Subcutaneous adipose tissue (tissue), 4 donors: Measurements from ENCODE around the gene UPK3B. TPM values are rescaled to one million over a fixed set of nuclear protein-coding genes. Genes with fewer than 3 reads are reported as not detected.
"Not testable (repeated sequence)": the region's sequence is repeated elsewhere in the genome, so short reads cannot be mapped to it uniquely, and the experiment has no call there.

Experiments used
- CTCF ChIP-seq: fragments of 450-650 bp; IDR thresholded peaks from one replicate; pipeline ENCODE4 v1.5.1; 2016; ENCODE audit warnings: low read depth, mild to moderate bottlenecking, control low read depth, antibody characterized with exemption, moderate library complexity
- small RNA-seq: library from RNA; depleted of rRNA; stranded (forward); fragments of <200 nt; gene quantifications from one replicate; pipeline ENCODE3, GENCODE V24; 2016
- total RNA-seq, 4 donors: library from RNA; depleted of rRNA; stranded (reverse); fragments of >200 nt; gene quantifications; one replicate each; pipeline ENCODE4 v1.1.0, GENCODE V29; 2016

Gene UPK3B
- total RNA-seq, 4 donors from 2014 or later, result 0.34 to 14.2 (median 0.75) TPM; not detected in 1

DNA sequence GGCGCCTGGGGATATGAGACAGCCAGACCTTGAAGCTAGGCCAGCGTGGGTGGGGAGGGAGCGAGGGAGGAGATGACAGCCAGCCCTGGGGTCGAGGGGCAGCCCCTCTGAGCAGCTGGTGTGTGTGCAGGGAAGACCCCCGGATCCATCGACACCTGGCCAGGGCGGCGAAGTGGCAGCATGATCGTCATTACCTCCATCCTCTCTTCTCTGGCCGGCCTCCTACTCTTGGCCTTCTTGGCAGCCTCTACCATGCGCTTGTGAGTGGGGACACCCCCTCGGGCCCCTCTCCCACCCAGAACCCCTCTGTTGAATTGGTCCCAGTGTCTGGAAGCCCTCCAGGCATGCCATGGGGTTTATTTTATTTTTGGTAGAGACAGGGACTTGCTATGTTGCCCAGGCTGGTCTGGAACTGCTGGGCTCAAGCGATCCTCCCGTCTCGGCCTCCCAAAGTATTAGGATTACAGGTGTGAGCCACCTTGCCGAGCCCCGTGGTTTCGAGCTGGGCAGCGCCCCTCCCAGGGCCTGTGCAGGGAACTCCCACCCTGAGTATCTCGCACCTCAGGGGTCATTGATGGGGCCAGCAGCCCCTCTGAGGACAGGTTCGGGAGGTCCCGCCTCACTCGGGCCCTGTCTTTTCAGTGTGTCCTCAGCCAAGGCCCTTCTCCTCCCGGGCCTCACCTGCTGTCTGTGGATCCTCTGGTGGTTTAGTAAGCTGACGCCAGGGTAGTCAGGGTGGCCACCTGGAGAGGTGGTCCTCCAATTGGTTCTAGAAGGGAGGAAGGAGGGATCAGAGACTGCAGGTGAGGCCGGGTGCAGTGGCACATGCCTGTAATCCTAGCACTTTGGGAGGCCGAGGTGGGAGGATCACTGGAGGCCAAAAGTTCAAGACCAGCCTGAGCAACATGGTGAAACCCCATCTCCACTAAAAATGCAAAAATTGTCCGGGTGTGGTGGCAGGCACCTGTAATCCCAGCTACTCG, 3.8 kb downstream of the UPK3B start:
- no peak for TF ChIP-seq CTCF

DNA sequence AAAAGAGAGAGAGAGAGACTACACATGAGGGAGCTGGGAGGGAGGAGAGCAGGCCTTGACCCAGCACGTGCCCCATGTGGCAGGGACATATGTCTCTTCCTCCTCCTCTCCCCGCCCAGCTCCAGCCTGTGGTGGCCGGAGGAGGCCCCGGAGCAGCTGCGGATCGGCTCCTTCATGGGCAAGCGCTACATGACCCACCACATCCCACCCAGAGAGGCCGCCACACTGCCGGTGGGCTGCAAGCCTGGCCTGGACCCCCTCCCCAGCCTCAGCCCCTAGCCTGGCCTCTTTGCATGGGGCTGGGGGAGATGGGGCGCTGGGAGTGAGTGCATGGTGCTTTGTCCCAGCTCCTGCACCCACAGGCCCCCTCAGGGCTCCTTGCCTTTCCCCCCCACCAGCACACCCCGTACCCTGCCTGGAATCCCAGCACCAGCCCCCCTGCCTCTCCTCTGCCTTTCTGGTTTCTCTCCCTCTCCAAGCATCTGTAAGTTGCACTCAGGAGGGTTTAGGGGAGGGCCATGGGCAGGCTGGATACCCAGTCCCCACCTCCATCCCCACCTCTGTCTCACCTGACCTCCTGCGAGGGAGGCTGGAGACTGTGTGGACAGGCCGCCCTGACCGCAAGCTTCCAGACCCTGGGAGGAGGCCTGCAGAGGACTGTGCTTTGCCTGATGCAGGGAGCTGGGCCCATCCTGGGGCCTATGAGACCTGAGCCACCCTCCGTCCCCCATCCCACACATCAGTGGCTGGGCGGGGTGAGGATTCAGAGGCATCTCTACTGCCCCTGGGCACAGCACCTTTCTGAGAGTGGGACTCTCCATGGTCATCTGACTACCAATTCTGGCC, 4.8 kb downstream of the UPK3B start:
- TF ChIP-seq CTCF, result no peak

GRCh38 chr7:76515999-76516443, 5.7 kb downstream of the UPK3B start:
- no peak for TF ChIP-seq CTCF

GRCh38 chr7:76543197-76543596, 32.8 kb downstream of the UPK3B start, which contains the start of gene SPDYE16:
Gene SPDYE16 (minus strand): TSS chr7:76543297. CDS start chr7:76541459, 1,838 bp downstream.
- TF ChIP-seq CTCF, result not testable (repeated sequence)

Small RNA genes lying within 50 kb of the gene (small RNA-seq; reads per million reads assigned to genes)
- gene RF00019, result 0.49 reads per million

Other genes with a start within 250 kb of the UPK3B start
- gene HSPB1, start 207.9 kb upstream of the UPK3B start, total RNA-seq, result 100 to 1,000 TPM; 196 to 300 (median 263) TPM
- gene YWHAG, start 151.6 kb upstream of the UPK3B start, total RNA-seq, result 100 to 1,000 TPM; 102 to 215 (median 162) TPM
- 10 to 100 TPM in 1 of 4 donors, 1 to 10 TPM in 2, under 1 TPM in 1; 0.88 to 11.1 (median 3.5) TPM for gene SSC4D, start 100.9 kb upstream of the UPK3B start, total RNA-seq
- 10 to 100 TPM in 1 of 4 donors, 1 to 10 TPM in 2, under 1 TPM in 1; 0.65 to 20.0 (median 3.6) TPM for gene ZP3, start 85.6 kb upstream of the UPK3B start, total RNA-seq
- 10 to 100 TPM; 18.1 to 36.7 (median 19.6) TPM for gene DTX2, start 48.8 kb upstream of the UPK3B start, total RNA-seq
- gene SPDYE16, start 32.7 kb downstream of the UPK3B start, total RNA-seq, result 1 to 10 TPM in 2 of 4 donors, not detected in 2; 1.5 to 3.8 TPM
- 10 to 100 TPM in 1 of 4 donors, 1 to 10 TPM in 3; 4.8 to 11.9 (median 5.8) TPM for gene POMZP3, start 116.7 kb downstream of the UPK3B start, total RNA-seq